GM12878 (cell line): ENCODE measurements around the gene SSR1. TPM values are rescaled to one million over a fixed set of nuclear protein-coding genes. Genes with fewer than 3 reads are reported as not detected.

ENCODE experiments used
- ATAC-seq: fragments of 200-7000 bp; cut with Tn5 transposase; 3 replicates; pipeline ENCODE4 v1.9.1; 2020; ENCODE audit warnings: mild to moderate bottlenecking, moderate library complexity
- BruUV-seq: library from RNA; stranded (reverse); fragments of 400-500 nt; replicated peaks from 2 replicates; lab custom pipeline; 2021; lab: Mats Ljungman, UMichigan
- CTCF ChIA-PET: fragments of 300-600 bp; sonication (Branson Sonifier 250); formaldehyde crosslinking; extraction: SDS; loops from one replicate; lab custom pipeline; 2021; ENCODE audit warnings: inconsistent platforms; lab: Yijun Ruan, JAX
- POLR2A ChIA-PET: fragments of 350-600 bp; formaldehyde crosslinking; extraction: SDS; loops from one replicate; lab custom pipeline; 2021; ENCODE audit warnings: inconsistent platforms; lab: Charles Lee
- RAD21 ChIA-PET: fragments of 300-600 bp; sonication (Branson Sonifier 250); formaldehyde crosslinking; loops from one replicate; lab custom pipeline; 2023; ENCODE audit warnings: antibody characterized with exemption; ENCODE audit not compliant: unreplicated experiment; lab: Charles Lee
- SMC1A ChIA-PET: fragments of 300-600 bp; sonication (Branson Sonifier 250); formaldehyde crosslinking; loops from one replicate; lab custom pipeline; 2023; ENCODE audit not compliant: unreplicated experiment, uncharacterized antibody; lab: Charles Lee
- DNase-seq: peaks from one replicate; pipeline ENCODE4 v3.0.0-alpha.2; 2011; ENCODE audit warnings: low read depth, low spot score
- FAIRE-seq: peaks from 3 replicates; lab custom pipeline; 2011; peaks lifted over from hg19 to GRCh38; lab: Jason Lieb, UNC
- H2AFZ ChIP-seq: 2 replicates; pipeline ENCODE4 v1.6.0; 2011; ENCODE audit warnings: low read depth, low read length, control low read depth; ENCODE audit not compliant: control insufficient read depth
- H3K27ac ChIP-seq: 2 replicates; pipeline ENCODE4 v1.5.1; 2011; ENCODE audit warnings: control low read depth; ENCODE audit not compliant: control insufficient read depth, insufficient read depth
- H3K27me3 ChIP-seq, 2 experiments: replicated peaks in 1 of 2; 2 replicates each; pipeline versions ENCODE4 v1.6.0 to v1.6.1; 2011; ENCODE audit warnings: low read length in 1 of 2; ENCODE audit not compliant: control insufficient read depth in 2 of 2, insufficient read depth in 2 of 2
- H3K36me3 ChIP-seq, 2 experiments: 2 replicates each; pipeline ENCODE4 v1.5.1; 2011; ENCODE audit warnings: low read length in 1 of 2; ENCODE audit not compliant: control insufficient read depth in 2 of 2, insufficient read depth in 2 of 2
- H3K4me1 ChIP-seq: 2 replicates; pipeline ENCODE4 v1.6.1; 2011; ENCODE audit warnings: mild to moderate bottlenecking, low read length, moderate library complexity, mixed read lengths; ENCODE audit not compliant: control insufficient read depth, insufficient read depth
- H3K4me2 ChIP-seq: 2 replicates; pipeline ENCODE4 v1.6.0; 2011; ENCODE audit warnings: control low read depth; ENCODE audit not compliant: control insufficient read depth, insufficient read depth
- H3K4me3 ChIP-seq: fragments of 200-600 bp; sonication (generic); 2 replicates; pipeline ENCODE4 v1.5.1; 2016
- H3K79me2 ChIP-seq: 2 replicates; pipeline ENCODE4 v1.6.0; 2011; ENCODE audit warnings: low read length; ENCODE audit not compliant: control insufficient read depth, insufficient read depth
- H3K9ac ChIP-seq: 2 replicates; pipeline ENCODE4 v1.8.0; 2011; ENCODE audit warnings: low read length, control low read depth, mixed read lengths; ENCODE audit not compliant: control insufficient read depth, insufficient read depth
- H3K9me3 ChIP-seq: replicated peaks from 3 replicates; pipeline ENCODE4 v1.5.1; 2011; ENCODE audit warnings: mild to moderate bottlenecking, low read length; ENCODE audit not compliant: control insufficient read depth, insufficient read depth
- H4K20me1 ChIP-seq: 2 replicates; pipeline ENCODE4 v1.6.0; 2011; ENCODE audit not compliant: control insufficient read depth, insufficient read depth
- CHD1 ChIP-seq: IDR thresholded peaks from 2 replicates; pipeline ENCODE4 v1.6.1; 2012; ENCODE audit warnings: low read depth, low read length, improper control_type of control experiment
- CREB1 ChIP-seq: IDR thresholded peaks from 2 replicates; pipeline ENCODE4 v1.6.1; 2012; ENCODE audit warnings: low read depth, mild to moderate bottlenecking, inconsistent platforms
- E4F1 ChIP-seq: fragments of 450-650 bp; IDR thresholded peaks from 2 replicates; pipeline ENCODE4 v1.6.1; 2018; ENCODE audit warnings: borderline replicate concordance, mild to moderate bottlenecking; ENCODE audit not compliant: partially characterized antibody
- RB1 ChIP-seq: fragments of 450-650 bp; formaldehyde crosslinking; IDR thresholded peaks from 2 replicates; pipeline ENCODE4 v1.6.1; 2017; ENCODE audit warnings: mild to moderate bottlenecking, borderline replicate concordance
- SMAD5 ChIP-seq: IDR thresholded peaks from 2 replicates; pipeline ENCODE4 v1.6.1; 2016; ENCODE audit warnings: antibody characterized with exemption, low read depth
- STAT3 ChIP-seq: IDR thresholded peaks from 2 replicates; pipeline ENCODE4 v1.6.1; 2011; ENCODE audit warnings: low read depth, low read length, improper control_type of control experiment
- WGBS: methylation state at CpG from one replicate; pipeline ENCODE4 v1.1.6; 2016; ENCODE audit warnings: low lambda C conversion rate; ENCODE audit not compliant: insufficient replicate concordance, insufficient coverage; ENCODE audit errors: missing lambda C conversion rate; 5-methylcytosine and 5-hydroxymethylcytosine counted together
- in situ Hi-C: fragments of 300-500 bp; cut with MboI; formaldehyde crosslinking; loops from 9 replicates; pipeline ENCODE4 v1.14.3; 2018; ENCODE audit warnings: mixed read lengths
- intact Hi-C: fragments of 100-400 bp; cut with micrococcal nuclease; formaldehyde crosslinking; loops from one replicate; pipeline ENCODE4 v1.14.2; 2022; ENCODE audit not compliant: unreplicated experiment
- polyA plus RNA-seq, 11 experiments: library from polyadenylated mRNA; depleted of rRNA in 4 of 11; unstranded in 6 of 11; stranded (reverse) in 5 of 11; fragments of >200 nt; fragmentation: Nextera tagmentation in 4 of 11; fragmentation: Illumina TruSeq in 1 of 11; extraction: Ambion mirVana in 4 of 11; extraction: Trizol in 1 of 11; gene quantifications; 1 replicate in 1 of 11; 2 replicates in 10 of 11; pipeline versions ENCODE4 v1.2.1 to v1.2.3, GENCODE V29; 2011 to 2016; ENCODE audit warnings: inconsistent platforms in 2 of 11, missing spikeins in 2 of 11, low read depth in 1 of 11
- total RNA-seq, 4 experiments: library from RNA; depleted of rRNA in 3 of 4; stranded (reverse); fragments of >200 nt in 3 of 4; fragmentation: Illumina TruSeq in 1 of 4; extraction: Trizol in 1 of 4; gene quantifications; 2 replicates each; pipeline versions ENCODE4 v1.2.1 to v1.2.3, GENCODE V29; 2013 to 2021
- TF ChIP-seq, protein P1 (sequence below): fragments of 450-650 bp; IDR thresholded peaks from 2 replicates; pipeline ENCODE4 v1.6.1; 2017; ENCODE audit warnings: mild to moderate bottlenecking, moderate library complexity
- TF ChIP-seq, protein P2 (sequence below): fragments of 450-650 bp; IDR thresholded peaks from 2 replicates; pipeline ENCODE4 v1.6.1; 2017; ENCODE audit warnings: mild to moderate bottlenecking
- TF ChIP-seq, protein P3 (sequence below): IDR thresholded peaks from 2 replicates; pipeline ENCODE4 v1.6.1; 2012; ENCODE audit warnings: improper control_type of control experiment, low read depth, low read length; ENCODE audit not compliant: insufficient replicate concordance

SSR1 gene
- total and polyA plus RNA-seq, 10 of the 15 experiments (the other 5 are each of a cell fraction or from before 2014, with no cell fraction given) = 42.0 to 209 (median 128) TPM

DNA sequence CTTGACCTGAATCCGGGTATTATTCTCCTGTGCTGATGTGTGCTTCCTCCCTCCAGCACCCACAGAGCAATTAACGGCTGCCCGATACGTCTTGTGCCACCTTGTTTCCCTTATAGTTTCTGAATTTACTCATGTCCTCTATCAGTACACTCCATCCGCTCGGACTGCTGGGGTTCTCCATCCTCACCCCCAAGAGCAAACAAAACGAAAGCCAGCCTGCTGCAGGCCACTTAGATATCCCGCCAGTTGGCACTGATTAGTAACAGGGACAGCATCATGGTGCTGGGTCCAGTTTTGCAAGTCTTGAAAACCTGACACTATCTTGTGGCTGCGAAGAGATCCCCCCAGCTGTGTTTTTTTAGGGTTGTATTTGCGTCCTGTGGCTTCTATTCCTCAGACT lies 71.8 kb downstream of the SSR1 start:
- TF ChIP-seq E4F1 (no peak), STAT3 (no peak), CHD1 (no peak), SMAD5 (no peak), RB1 (no peak), CREB1 (no peak)
- TF ChIP-seq, protein P1, sequence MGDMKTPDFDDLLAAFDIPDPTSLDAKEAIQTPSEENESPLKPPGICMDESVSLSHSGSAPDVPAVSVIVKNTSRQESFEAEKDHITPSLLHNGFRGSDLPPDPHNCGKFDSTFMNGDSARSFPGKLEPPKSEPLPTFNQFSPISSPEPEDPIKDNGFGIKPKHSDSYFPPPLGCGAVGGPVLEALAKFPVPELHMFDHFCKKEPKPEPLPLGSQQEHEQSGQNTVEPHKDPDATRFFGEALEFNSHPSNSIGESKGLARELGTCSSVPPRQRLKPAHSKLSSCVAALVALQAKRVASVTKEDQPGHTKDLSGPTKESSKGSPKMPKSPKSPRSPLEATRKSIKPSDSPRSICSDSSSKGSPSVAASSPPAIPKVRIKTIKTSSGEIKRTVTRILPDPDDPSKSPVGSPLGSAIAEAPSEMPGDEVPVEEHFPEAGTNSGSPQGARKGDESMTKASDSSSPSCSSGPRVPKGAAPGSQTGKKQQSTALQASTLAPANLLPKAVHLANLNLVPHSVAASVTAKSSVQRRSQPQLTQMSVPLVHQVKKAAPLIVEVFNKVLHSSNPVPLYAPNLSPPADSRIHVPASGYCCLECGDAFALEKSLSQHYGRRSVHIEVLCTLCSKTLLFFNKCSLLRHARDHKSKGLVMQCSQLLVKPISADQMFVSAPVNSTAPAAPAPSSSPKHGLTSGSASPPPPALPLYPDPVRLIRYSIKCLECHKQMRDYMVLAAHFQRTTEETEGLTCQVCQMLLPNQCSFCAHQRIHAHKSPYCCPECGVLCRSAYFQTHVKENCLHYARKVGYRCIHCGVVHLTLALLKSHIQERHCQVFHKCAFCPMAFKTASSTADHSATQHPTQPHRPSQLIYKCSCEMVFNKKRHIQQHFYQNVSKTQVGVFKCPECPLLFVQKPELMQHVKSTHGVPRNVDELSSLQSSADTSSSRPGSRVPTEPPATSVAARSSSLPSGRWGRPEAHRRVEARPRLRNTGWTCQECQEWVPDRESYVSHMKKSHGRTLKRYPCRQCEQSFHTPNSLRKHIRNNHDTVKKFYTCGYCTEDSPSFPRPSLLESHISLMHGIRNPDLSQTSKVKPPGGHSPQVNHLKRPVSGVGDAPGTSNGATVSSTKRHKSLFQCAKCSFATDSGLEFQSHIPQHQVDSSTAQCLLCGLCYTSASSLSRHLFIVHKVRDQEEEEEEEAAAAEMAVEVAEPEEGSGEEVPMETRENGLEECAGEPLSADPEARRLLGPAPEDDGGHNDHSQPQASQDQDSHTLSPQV = no peak
- TF ChIP-seq, protein P2, sequence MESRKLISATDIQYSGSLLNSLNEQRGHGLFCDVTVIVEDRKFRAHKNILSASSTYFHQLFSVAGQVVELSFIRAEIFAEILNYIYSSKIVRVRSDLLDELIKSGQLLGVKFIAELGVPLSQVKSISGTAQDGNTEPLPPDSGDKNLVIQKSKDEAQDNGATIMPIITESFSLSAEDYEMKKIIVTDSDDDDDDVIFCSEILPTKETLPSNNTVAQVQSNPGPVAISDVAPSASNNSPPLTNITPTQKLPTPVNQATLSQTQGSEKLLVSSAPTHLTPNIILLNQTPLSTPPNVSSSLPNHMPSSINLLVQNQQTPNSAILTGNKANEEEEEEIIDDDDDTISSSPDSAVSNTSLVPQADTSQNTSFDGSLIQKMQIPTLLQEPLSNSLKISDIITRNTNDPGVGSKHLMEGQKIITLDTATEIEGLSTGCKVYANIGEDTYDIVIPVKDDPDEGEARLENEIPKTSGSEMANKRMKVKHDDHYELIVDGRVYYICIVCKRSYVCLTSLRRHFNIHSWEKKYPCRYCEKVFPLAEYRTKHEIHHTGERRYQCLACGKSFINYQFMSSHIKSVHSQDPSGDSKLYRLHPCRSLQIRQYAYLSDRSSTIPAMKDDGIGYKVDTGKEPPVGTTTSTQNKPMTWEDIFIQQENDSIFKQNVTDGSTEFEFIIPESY = no peak
- TF ChIP-seq, protein P3, sequence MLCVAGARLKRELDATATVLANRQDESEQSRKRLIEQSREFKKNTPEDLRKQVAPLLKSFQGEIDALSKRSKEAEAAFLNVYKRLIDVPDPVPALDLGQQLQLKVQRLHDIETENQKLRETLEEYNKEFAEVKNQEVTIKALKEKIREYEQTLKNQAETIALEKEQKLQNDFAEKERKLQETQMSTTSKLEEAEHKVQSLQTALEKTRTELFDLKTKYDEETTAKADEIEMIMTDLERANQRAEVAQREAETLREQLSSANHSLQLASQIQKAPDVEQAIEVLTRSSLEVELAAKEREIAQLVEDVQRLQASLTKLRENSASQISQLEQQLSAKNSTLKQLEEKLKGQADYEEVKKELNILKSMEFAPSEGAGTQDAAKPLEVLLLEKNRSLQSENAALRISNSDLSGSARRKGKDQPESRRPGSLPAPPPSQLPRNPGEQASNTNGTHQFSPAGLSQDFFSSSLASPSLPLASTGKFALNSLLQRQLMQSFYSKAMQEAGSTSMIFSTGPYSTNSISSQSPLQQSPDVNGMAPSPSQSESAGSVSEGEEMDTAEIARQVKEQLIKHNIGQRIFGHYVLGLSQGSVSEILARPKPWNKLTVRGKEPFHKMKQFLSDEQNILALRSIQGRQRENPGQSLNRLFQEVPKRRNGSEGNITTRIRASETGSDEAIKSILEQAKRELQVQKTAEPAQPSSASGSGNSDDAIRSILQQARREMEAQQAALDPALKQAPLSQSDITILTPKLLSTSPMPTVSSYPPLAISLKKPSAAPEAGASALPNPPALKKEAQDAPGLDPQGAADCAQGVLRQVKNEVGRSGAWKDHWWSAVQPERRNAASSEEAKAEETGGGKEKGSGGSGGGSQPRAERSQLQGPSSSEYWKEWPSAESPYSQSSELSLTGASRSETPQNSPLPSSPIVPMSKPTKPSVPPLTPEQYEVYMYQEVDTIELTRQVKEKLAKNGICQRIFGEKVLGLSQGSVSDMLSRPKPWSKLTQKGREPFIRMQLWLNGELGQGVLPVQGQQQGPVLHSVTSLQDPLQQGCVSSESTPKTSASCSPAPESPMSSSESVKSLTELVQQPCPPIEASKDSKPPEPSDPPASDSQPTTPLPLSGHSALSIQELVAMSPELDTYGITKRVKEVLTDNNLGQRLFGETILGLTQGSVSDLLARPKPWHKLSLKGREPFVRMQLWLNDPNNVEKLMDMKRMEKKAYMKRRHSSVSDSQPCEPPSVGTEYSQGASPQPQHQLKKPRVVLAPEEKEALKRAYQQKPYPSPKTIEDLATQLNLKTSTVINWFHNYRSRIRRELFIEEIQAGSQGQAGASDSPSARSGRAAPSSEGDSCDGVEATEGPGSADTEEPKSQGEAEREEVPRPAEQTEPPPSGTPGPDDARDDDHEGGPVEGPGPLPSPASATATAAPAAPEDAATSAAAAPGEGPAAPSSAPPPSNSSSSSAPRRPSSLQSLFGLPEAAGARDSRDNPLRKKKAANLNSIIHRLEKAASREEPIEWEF = no peak
- ChIA-PET SMC1A (interaction anchor here (1.0 to 4.1 kb wide), 7 partner anchors 33 to 565 kb away, joined by 3 to 33 read pairs (median 13); no protein-coding TSS in a partner anchor), POLR2A (no interaction called here), RAD21 (interaction anchor here (1.2 to 4.6 kb wide), 3 partner anchors 163 to 564 kb away, joined by 3 to 33 read pairs (median 6); no protein-coding TSS in a partner anchor), CTCF (interaction anchor here (0.9 to 4.6 kb wide), 13 partner anchors 10 to 564 kb away, joined by 3 to 36 read pairs (median 6); no protein-coding TSS in a partner anchor)
- ATAC-seq = no peak
- FAIRE-seq = no peak
- WGBS = 99% methylated on average over 10 of the region's 10 CpGs
- Histone ChIP-seq H4K20me1 (no peaks in the 10 kb centered on the region; the same call in none of the 2 replicates), H3K9ac (no peak overlapping the region), H3K27ac (no peak overlapping the region), H2AFZ (no peak overlapping the region), H3K4me3 (no peak overlapping the region), H3K36me3 (peaks cover 14 to 42% of the 10 kb centered on the region in 2 experiments), H3K79me2 (peaks cover 23% of the 10 kb centered on the region), H3K4me2 (no peak overlapping the region), H3K27me3 (no peaks in the 10 kb centered on the region), H3K4me1 (peaks cover 50% of the 10 kb centered on the region), H3K9me3 (no peaks in the 10 kb centered on the region; the same call in 2 of the 3 replicates)
- in situ Hi-C loops = loop anchor here (5.0 kb wide), 1 partner anchor 564 kb away; no protein-coding TSS in a partner anchor
- no TSS peak for BruUV-seq
- intact Hi-C loops = loop anchor here (5.0 kb wide), 1 partner anchor 444 kb away; no protein-coding TSS in a partner anchor
- DNase-seq = no peak
